Measurements from ENCODE around the gene TMEM270. TPM values are rescaled to one million over a fixed set of nuclear protein-coding genes. Genes with fewer than 3 reads are reported as not detected.

Gene TMEM270, protein sequence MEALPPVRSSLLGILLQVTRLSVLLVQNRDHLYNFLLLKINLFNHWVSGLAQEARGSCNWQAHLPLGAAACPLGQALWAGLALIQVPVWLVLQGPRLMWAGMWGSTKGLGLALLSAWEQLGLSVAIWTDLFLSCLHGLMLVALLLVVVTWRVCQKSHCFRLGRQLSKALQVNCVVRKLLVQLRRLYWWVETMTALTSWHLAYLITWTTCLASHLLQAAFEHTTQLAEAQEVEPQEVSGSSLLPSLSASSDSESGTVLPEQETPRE
- not detected for total RNA-seq

DNA sequence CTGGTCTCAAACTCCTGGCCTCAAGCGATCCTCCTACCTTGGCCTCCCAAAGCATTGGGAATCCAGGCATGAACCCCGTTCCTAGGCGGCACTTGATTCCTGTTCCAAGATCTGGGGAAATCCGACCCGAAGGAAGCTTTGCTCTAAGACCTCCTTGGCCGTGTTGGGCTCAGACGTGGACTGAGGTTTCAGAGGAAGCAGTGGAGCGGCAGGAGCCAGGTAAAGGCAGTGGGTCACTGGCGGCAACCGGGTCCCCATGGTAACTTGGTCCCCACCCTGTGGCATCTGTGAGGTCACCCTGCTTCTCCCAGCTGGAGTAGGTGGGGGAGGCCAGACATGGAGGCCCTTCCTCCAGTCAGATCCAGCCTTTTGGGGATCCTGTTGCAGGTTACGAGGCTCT lies at the start of gene TMEM270:
TMEM270 (plus strand) TSS at position 301 of the 400 bp plus-strand sequence; CDS start at position 337, 36 bp downstream.
- TF ChIP-seq POLR2AphosphoS5 (IDR thresholded peaks at IDR 0.05) (no peak), POLR2A (IDR thresholded peaks at IDR 0.05; ENCODE audit: low read depth) (no peak), EP300 (IDR thresholded peaks at IDR 0.05) (no peak)
- TF ChIP-seq, protein P1, sequence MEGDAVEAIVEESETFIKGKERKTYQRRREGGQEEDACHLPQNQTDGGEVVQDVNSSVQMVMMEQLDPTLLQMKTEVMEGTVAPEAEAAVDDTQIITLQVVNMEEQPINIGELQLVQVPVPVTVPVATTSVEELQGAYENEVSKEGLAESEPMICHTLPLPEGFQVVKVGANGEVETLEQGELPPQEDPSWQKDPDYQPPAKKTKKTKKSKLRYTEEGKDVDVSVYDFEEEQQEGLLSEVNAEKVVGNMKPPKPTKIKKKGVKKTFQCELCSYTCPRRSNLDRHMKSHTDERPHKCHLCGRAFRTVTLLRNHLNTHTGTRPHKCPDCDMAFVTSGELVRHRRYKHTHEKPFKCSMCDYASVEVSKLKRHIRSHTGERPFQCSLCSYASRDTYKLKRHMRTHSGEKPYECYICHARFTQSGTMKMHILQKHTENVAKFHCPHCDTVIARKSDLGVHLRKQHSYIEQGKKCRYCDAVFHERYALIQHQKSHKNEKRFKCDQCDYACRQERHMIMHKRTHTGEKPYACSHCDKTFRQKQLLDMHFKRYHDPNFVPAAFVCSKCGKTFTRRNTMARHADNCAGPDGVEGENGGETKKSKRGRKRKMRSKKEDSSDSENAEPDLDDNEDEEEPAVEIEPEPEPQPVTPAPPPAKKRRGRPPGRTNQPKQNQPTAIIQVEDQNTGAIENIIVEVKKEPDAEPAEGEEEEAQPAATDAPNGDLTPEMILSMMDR (IDR thresholded peaks at IDR 0.05), result no peak
- Histone ChIP-seq H3K4me1 (peaks cover 2 to 3% (median 2%) of the 10 kb centered on the region in 4 donors), H3K9me3 (no peaks in the 10 kb centered on the region), H3K36me3 (no peaks in the 10 kb centered on the region), H3K4me3 (no peak within 1 kb of the TSS), H3K27ac (replicated peaks in 1 of 4) (no peak within 1 kb of the TSS), H3K27me3 (peaks cover 0 to 2% (median 0%) of the 10 kb centered on the region in 4 donors)
- no peak for DNase-seq (ENCODE audit: extremely low spot score)
- intact Hi-C loops (cut with DNase I), result loop anchor here (10.0 kb wide), 1 partner anchor 324 kb away; no protein-coding TSS in a partner anchor
- 92% methylated on average over 9 of the region's 11 CpGs for WGBS

DNA sequence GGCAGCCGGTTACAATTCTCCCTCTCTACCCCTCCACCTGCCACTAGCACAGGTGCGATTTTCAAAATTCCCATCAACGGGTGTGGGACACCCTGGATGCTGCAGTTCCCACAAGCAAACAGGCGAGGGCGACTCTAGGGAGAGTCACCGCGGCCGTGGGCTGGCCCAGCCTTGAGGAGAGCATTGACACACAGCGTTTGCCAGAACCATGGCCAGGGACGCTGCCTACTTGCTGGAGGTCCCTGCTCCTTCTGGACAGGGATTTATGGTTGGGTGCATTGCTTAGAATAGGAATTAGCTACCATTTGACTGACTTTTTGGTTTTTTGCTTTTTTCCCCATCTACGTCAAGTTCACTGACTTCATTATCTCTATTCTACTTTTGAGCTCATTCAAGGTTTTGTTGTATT lies 49.2 kb upstream of the TMEM270 start:
- TF ChIP-seq, protein P1 (IDR thresholded peaks at IDR 0.05), result peak; percentile 71 to 93 (median 82)
- peak in 1 of 2 donors; percentile 7 for TF ChIP-seq POLR2AphosphoS5 (IDR thresholded peaks at IDR 0.05)
- no peak for TF ChIP-seq EP300 (IDR thresholded peaks at IDR 0.05)
- peaks cover 0 to 4% (median 0%) of the 10 kb centered on the region in 4 donors for H3K4me1 ChIP-seq
- DNase-seq (ENCODE audit: extremely low spot score), result no peak
- intact Hi-C loops (cut with DNase I), result loop anchor here (2.0 kb wide), 1 partner anchor 43 kb away; no protein-coding TSS in a partner anchor
- WGBS, result 11% methylated on average over 11 of the region's 11 CpGs
- no peak overlapping the region for H3K4me3 ChIP-seq
- H3K27me3 ChIP-seq, result peaks cover 0 to 16% (median 0%) of the 10 kb centered on the region in 4 donors
- H3K36me3 ChIP-seq, result no peaks in the 10 kb centered on the region
- H3K27ac ChIP-seq (replicated peaks in 1 of 4), result no peak overlapping the region
- no peaks in the 10 kb centered on the region for H3K9me3 ChIP-seq

DNA sequence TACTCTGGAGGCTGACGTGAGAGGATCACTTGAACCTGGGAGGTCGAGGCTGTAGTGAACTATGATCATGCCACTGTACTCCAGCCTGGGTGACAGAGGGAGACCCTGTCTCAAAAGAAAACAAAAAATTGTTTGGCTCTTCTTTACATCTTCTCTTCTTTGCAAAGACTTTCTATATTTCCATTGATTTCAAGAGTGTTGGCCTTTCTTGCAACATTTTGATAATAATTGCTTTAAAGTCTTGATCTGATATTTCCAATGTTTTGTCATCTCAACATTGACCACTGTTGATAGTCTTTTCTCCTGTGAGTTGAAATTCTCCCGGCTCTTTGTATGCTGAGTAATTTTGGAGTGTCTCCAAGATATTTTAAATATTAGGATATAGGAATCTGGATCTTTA lies 48.0 kb upstream of the TMEM270 start:
- 94% methylated on average over 3 of the region's 3 CpGs for WGBS
- intact Hi-C loops (cut with DNase I), result loop anchor here (2.0 kb wide), 1 partner anchor 42 kb away; no protein-coding TSS in a partner anchor
- DNase-seq (ENCODE audit: extremely low spot score), result no peak

DNA sequence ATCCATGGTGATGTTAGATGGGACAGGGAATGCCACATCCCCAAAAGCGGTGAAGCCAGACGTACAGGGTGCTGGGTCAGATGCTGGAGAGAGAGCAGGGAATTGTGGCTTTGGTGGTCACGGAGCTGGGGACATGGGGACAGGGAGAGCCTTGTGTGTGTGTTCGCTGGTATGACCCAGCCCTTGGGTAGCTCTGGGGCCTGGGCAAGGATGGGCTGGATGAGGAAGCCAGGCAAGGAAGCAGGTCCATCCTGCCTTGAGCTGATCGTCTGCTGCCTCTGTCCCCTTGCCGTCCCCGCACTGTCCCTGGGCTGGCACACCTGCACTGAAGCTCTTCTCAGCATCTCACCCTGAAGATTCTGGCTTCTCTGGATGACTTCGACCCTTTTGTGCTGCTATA lies 45.5 kb upstream of the TMEM270 start:
- WGBS, result 82% methylated on average over 8 of the region's 8 CpGs
- TF ChIP-seq, protein P1 (IDR thresholded peaks at IDR 0.05), result no peak
- TF ChIP-seq POLR2AphosphoS5 (IDR thresholded peaks at IDR 0.05), result no peak
- TF ChIP-seq POLR2A (IDR thresholded peaks at IDR 0.05; ENCODE audit: low read depth), result no peak
- TF ChIP-seq EP300 (IDR thresholded peaks at IDR 0.05), result no peak
- H3K4me1 ChIP-seq, result peaks cover 0 to 4% (median 0%) of the 10 kb centered on the region in 4 donors
- intact Hi-C loops (cut with DNase I), result no loop called here
- H3K36me3 ChIP-seq, result no peaks in the 10 kb centered on the region
- DNase-seq (ENCODE audit: extremely low spot score), result no peak
- H3K27me3 ChIP-seq, result peaks cover 0 to 13% (median 0%) of the 10 kb centered on the region in 4 donors
- no peak overlapping the region for H3K4me3 ChIP-seq
- no peaks in the 10 kb centered on the region for H3K9me3 ChIP-seq
- H3K27ac ChIP-seq (replicated peaks in 1 of 4), result no peak overlapping the region

More for the DNA sequence above, 48.0 kb upstream of the TMEM270 start:
- H3K27ac ChIP-seq (replicated peaks in 1 of 4), result no peak overlapping the region
- no peaks in the 10 kb centered on the region for H3K36me3 ChIP-seq
- peaks cover 0 to 16% (median 0%) of the 10 kb centered on the region in 4 donors for H3K27me3 ChIP-seq
- no peaks in the 10 kb centered on the region for H3K9me3 ChIP-seq
- no peak for TF ChIP-seq POLR2AphosphoS5 (IDR thresholded peaks at IDR 0.05)
- TF ChIP-seq, protein P1 (IDR thresholded peaks at IDR 0.05), result no peak
- no peak for TF ChIP-seq EP300 (IDR thresholded peaks at IDR 0.05)
- no peak for TF ChIP-seq POLR2A (IDR thresholded peaks at IDR 0.05; ENCODE audit: low read depth)
- peaks cover 0 to 4% (median 0%) of the 10 kb centered on the region in 4 donors for H3K4me1 ChIP-seq
- H3K4me3 ChIP-seq, result no peak overlapping the region

Measured in esophagus muscularis mucosa (tissue), 4 donors.